ENCODE results near the gene IQCK.
A peak's percentile ranks its signal among the peaks of the same experiment; 100 is the strongest.

Gene IQCK

DNA sequence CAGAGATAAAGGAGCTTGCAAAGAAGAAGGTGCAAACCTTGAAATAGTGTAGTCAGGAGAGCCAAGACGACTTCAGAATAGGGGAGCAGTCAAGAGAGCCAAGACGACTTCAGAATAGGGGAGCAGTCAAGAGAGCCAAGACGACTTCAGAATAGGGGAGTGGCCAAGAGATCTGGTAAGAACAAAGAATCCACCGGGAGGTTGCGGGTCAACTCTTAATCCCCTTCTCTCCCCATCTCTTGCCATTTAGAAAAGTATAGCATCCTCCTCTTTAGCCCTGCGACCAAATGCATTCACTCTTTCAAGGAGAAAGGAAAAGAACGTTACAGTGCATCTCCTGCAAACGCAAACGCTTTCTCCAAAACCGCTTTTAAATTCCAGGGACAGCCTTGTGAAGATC, 757 bp upstream of the IQCK start:
- peak overlapping the region; percentile 97 for H3K4me3 Mint-ChIP-seq
- peaks cover 2% of the 10 kb centered on the region for H3K9me3 Mint-ChIP-seq
- no peak for DNase-seq (ENCODE audit: low spot score in 2 of 2)
- peaks cover 10% of the 10 kb centered on the region for H3K36me3 Mint-ChIP-seq
- ATAC-seq (ENCODE audit: low read depth): no peak
- H3K27me3 Mint-ChIP-seq: no peaks in the 10 kb centered on the region
- H3K27ac Mint-ChIP-seq: peak overlapping the region; percentile 83
- peaks cover 17% of the 10 kb centered on the region for H3K4me1 Mint-ChIP-seq

DNA sequence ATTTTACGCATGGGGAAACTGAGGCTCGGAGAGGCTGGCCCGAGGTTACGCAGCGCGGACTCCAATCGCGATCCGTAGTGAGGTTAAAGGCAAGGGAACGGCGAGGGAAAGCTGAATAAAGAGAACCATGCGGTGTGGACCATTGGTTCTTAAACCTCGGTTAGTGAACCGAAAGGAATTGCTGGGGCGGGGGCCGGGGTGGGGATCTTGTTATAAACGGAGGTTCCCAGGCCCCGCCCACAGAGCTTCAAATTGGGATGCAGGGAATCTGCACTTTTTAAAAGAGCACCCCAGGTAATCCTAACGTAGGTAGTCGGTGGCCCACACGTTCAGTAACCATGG, 524 bp downstream of the IQCK start:
- DNase-seq (ENCODE audit: low spot score in 2 of 2) (no peak), ATAC-seq (ENCODE audit: low read depth) (no peak)
- peaks cover 10% of the 10 kb centered on the region for H3K36me3 Mint-ChIP-seq
- peak overlapping the region; percentile 47 for H3K27ac Mint-ChIP-seq
- H3K4me1 Mint-ChIP-seq: peaks cover 17% of the 10 kb centered on the region
- peak overlapping the region; percentile 97 for H3K4me3 Mint-ChIP-seq
- peaks cover 2% of the 10 kb centered on the region for H3K9me3 Mint-ChIP-seq
- no peaks in the 10 kb centered on the region for H3K27me3 Mint-ChIP-seq

DNA sequence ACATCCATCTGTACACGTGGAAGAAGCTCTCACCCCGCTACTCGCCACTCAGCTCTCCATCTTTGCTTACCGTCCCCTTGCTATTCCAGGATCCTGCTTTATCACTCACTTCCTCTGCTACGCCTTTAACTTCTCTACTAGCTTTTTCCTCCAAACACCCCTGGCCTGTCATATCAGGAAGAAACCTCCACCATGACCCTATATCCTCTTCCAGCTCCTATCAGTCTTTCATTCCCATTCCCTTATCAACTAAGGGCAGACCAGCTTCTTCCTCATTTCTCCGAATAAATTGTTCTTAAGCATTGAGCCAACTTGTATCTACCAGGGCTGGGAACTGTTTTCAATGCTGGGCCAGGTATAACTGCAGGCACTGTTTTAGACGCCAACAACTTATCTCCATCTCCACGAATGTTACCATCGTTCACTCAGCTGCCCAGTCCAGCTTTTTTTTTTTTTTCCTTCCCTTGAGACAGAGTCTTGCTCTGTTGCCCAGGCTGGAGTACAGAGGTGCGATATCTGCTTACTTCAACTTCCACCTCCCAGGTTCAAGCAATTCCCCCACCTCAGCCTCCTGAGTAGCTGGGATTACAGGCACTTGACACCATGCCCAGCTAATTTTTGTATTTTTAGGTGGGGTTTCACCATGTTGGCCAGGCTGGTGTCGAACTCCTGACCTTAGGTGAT, 4.3 kb downstream of the IQCK start:
- Mint-ChIP-seq H3K9me3 (no peaks in the 10 kb centered on the region), H3K36me3 (no peaks in the 10 kb centered on the region), H3K27ac (no peak overlapping the region), H3K4me1 (peaks cover 3% of the 10 kb centered on the region), H3K4me3 (no peak overlapping the region), H3K27me3 (no peaks in the 10 kb centered on the region)
- no peak for ATAC-seq (ENCODE audit: low read depth)
- no peak for DNase-seq (ENCODE audit: low spot score in 2 of 2)

DNA sequence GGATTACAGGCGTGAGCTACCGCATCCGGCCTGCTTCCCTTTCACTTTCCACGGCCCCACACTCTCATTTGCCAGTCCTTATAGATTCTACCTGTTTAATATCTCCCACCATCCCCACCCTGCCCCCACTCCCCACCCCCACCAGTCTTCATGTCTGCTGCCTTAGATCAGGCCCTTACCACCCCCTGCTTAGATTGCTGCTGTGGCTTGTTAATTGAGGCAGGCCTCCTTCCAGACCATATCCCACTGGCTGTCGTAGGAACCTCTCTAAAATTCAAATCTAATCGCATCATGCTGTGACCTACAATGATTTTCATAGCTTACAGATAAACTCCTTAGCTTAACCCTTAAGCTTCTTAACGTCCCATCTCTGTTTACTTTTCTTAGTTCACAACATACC, 4.9 kb downstream of the IQCK start:
- no peaks in the 10 kb centered on the region for H3K9me3 Mint-ChIP-seq
- H3K36me3 Mint-ChIP-seq: no peaks in the 10 kb centered on the region
- H3K4me1 Mint-ChIP-seq: peaks cover 2% of the 10 kb centered on the region
- no peak overlapping the region for H3K4me3 Mint-ChIP-seq
- no peak for DNase-seq (ENCODE audit: low spot score in 2 of 2)
- H3K27me3 Mint-ChIP-seq: no peaks in the 10 kb centered on the region
- ATAC-seq (ENCODE audit: low read depth): no peak
- H3K27ac Mint-ChIP-seq: no peak overlapping the region

DNA sequence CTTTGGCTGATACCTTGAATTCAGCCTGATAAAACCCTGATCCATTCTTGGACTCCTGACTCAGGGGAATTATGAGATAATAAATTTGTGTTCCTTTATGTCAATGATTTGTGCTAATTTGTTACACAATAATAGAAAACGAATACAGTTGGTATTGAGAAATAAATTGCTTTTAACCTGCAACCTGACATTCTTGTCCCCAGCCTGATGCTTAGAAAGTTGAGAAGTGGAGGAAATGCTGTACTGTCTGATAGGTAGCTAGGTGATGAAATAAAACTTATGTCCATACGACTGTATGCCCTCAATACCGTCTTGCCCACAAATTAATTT, 10.5 kb downstream of the IQCK start:
- no peak for DNase-seq (ENCODE audit: low spot score in 2 of 2)
- no peak overlapping the region for H3K4me3 Mint-ChIP-seq
- H3K4me1 Mint-ChIP-seq: no peaks in the 10 kb centered on the region
- no peaks in the 10 kb centered on the region for H3K9me3 Mint-ChIP-seq
- peaks cover 1% of the 10 kb centered on the region for H3K27me3 Mint-ChIP-seq
- H3K36me3 Mint-ChIP-seq: no peaks in the 10 kb centered on the region
- no peak for ATAC-seq (ENCODE audit: low read depth)
- no peak overlapping the region for H3K27ac Mint-ChIP-seq

DNA sequence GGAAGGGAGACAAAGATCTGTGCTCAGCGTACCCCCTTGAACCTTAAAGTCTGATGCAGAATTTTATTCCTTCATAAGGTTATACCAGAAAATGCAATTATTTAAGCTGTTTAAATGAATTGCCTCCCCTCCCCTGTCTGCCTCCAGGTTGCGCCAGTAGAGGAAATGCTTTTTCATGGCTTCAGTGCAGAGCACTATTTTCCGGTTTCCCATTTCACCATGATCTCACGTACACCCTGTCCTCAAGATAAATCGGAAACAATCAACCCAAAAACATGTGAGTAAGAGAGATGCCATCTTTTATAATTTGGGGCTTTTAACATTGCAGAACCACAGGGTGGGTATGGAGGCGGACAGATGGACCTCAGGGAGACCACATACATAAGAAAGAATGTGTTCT, 15.5 kb downstream of the IQCK start:
- no peaks in the 10 kb centered on the region for H3K4me1 Mint-ChIP-seq
- ATAC-seq (ENCODE audit: low read depth) (no peak), DNase-seq (ENCODE audit: low spot score in 2 of 2) (no peak)
- H3K4me3 Mint-ChIP-seq: no peak overlapping the region
- H3K9me3 Mint-ChIP-seq: no peaks in the 10 kb centered on the region
- no peak overlapping the region for H3K27ac Mint-ChIP-seq
- peaks cover 1% of the 10 kb centered on the region for H3K27me3 Mint-ChIP-seq
- no peaks in the 10 kb centered on the region for H3K36me3 Mint-ChIP-seq

DNA sequence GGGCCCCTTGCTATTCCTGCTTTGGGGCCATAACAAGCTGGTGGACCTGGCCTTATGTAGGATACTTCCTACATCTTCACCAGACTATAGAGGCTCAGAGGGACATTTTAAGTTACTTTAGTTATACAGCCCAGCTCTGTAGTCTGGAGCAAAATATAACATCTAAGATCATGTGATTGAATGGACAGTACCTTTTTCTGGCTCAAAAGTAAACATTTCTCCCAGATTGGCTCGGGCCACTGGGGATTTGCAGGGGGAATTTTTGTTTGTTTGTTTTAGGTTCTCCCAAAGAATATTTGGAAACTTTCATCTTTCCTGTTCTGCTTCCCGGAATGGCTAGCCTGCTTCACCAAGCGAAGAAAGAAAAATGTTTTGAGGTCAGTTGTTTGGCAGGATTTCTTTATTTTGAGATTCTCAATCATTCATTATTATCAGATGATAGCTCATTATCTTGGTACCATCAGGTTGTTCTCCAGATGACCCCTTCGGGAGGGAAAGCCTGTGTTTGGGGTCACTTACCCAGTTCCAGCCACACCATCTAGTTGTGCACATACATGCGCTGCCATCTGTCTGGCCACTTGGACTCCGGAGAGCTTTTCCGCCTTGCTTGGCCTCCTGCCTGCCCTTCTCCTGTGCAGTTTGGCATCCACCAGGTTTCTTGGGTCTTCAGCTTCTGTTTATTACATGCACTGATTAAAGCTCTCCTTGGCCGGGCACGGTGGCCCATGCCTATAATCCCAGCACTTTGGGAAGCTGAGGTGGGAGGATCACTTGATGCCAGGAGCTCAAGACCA, 17.2 kb downstream of the IQCK start:
- no peaks in the 10 kb centered on the region for H3K27me3 Mint-ChIP-seq
- H3K36me3 Mint-ChIP-seq: no peaks in the 10 kb centered on the region
- no peak overlapping the region for H3K4me3 Mint-ChIP-seq
- no peak for DNase-seq (ENCODE audit: low spot score in 2 of 2)
- H3K4me1 Mint-ChIP-seq: no peaks in the 10 kb centered on the region
- no peak overlapping the region for H3K27ac Mint-ChIP-seq
- ATAC-seq (ENCODE audit: low read depth): no peak
- no peaks in the 10 kb centered on the region for H3K9me3 Mint-ChIP-seq

DNA sequence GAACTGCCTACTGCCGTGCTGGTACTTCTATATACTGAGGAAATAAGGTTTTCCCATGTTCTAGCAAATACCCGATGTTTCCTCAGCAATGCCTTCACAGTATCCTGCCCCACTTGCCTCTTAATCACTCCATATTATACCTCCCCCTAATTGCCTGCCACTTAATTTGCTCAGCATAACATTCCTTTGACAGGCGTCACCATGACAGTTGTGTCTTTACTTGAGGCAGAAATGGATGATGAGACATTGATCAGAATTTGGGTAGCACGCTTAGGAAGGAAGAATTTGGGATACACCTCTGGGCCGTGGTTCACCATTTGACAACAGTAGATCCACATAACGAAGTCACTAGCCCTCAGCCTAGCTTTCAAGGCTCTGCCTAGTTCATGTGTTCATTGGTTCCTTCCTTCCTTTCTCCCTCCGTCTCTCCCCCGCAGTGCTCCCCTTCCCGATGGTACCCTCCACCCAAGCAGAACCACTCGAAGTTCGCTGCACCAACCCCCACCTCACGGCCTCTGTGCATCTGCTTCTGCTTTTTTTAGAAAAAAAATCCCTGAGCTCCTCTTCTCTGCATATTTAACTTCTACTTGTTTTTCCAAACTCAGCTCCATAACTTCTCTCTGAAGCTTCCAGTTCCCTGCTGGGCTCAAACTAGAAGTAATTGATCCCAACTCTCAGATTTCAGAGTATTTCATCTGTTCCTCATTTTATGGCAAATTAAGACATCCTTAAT, 19.4 kb downstream of the IQCK start:
- H3K9me3 Mint-ChIP-seq: no peaks in the 10 kb centered on the region

DNA sequence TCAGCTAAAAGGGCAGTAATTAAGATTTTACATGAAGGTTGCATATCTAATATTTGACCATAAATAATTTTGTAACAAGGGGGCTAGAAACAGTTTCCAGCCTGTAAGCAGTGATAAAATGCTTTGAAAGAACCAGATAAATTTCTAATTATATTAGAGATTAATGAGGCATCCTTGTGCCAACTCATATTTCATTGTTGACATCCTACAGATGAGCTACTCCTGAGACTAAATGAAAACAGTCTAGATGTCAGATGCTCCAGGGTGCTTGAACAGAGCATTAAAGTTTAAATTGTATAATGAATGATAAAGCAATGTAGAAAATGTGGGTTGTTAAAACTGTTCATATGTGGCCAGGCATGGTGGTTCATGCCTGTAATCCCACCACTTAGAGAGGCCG, 23.3 kb downstream of the IQCK start:
- no peaks in the 10 kb centered on the region for H3K36me3 Mint-ChIP-seq
- ATAC-seq (ENCODE audit: low read depth) (no peak), DNase-seq (ENCODE audit: low spot score in 2 of 2) (no peak)
- no peaks in the 10 kb centered on the region for H3K9me3 Mint-ChIP-seq
- H3K4me1 Mint-ChIP-seq: no peaks in the 10 kb centered on the region
- no peak overlapping the region for H3K27ac Mint-ChIP-seq
- no peak overlapping the region for H3K4me3 Mint-ChIP-seq
- no peaks in the 10 kb centered on the region for H3K27me3 Mint-ChIP-seq

More for the DNA sequence above, 19.4 kb downstream of the IQCK start:
- no peak overlapping the region for H3K4me3 Mint-ChIP-seq
- no peaks in the 10 kb centered on the region for H3K27me3 Mint-ChIP-seq
- H3K4me1 Mint-ChIP-seq: no peaks in the 10 kb centered on the region
- H3K27ac Mint-ChIP-seq: no peak overlapping the region
- ATAC-seq (ENCODE audit: low read depth) (no peak), DNase-seq (ENCODE audit: low spot score in 2 of 2) (no peak)
- H3K36me3 Mint-ChIP-seq: no peaks in the 10 kb centered on the region

DNA sequence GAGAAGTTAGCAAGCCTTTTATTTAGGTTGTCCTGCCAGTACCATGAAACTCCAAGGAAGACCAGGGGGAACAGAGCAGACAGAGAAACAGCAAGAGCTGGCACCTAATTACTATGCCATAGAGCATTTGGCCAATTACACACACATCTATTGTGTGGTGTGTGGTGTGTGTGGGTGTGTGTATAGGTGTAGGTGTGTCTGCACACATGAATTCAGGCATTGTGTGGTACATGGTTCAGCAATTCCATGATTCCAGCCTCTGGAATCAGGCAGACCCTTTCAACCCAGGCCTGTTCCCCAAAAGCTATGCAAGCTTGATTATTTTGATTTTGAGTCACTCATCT, 25.7 kb downstream of the IQCK start:
- DNase-seq (ENCODE audit: low spot score in 2 of 2): no peak
- no peaks in the 10 kb centered on the region for H3K9me3 Mint-ChIP-seq
- no peaks in the 10 kb centered on the region for H3K27me3 Mint-ChIP-seq
- H3K4me1 Mint-ChIP-seq: no peaks in the 10 kb centered on the region
- no peak overlapping the region for H3K4me3 Mint-ChIP-seq
- no peak for ATAC-seq (ENCODE audit: low read depth)
- H3K36me3 Mint-ChIP-seq: no peaks in the 10 kb centered on the region
- H3K27ac Mint-ChIP-seq: no peak overlapping the region

DNA sequence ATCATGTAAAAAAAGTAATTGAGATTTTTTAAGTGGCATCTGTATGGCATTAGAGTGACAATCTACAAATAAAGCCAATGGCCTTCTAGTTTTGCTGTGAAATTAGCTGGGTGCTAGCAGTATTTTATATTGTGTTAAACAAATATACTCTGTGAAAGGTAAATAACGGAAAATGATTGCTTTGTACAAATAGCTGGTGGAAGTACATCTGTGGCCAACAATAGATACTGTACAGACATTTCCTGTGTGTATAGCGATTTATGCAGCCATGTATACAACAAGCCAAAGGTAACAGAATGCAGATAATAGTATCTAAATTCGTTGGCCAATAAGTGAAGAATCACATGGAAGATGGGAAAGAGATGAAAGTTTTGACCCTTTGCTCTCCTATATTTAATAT, 26.6 kb downstream of the IQCK start:
- Mint-ChIP-seq H3K9me3 (no peaks in the 10 kb centered on the region), H3K27ac (no peak overlapping the region), H3K36me3 (no peaks in the 10 kb centered on the region), H3K27me3 (no peaks in the 10 kb centered on the region), H3K4me1 (no peaks in the 10 kb centered on the region), H3K4me3 (no peak overlapping the region)
- no peak for DNase-seq (ENCODE audit: low spot score in 2 of 2)
- no peak for ATAC-seq (ENCODE audit: low read depth)

DNA sequence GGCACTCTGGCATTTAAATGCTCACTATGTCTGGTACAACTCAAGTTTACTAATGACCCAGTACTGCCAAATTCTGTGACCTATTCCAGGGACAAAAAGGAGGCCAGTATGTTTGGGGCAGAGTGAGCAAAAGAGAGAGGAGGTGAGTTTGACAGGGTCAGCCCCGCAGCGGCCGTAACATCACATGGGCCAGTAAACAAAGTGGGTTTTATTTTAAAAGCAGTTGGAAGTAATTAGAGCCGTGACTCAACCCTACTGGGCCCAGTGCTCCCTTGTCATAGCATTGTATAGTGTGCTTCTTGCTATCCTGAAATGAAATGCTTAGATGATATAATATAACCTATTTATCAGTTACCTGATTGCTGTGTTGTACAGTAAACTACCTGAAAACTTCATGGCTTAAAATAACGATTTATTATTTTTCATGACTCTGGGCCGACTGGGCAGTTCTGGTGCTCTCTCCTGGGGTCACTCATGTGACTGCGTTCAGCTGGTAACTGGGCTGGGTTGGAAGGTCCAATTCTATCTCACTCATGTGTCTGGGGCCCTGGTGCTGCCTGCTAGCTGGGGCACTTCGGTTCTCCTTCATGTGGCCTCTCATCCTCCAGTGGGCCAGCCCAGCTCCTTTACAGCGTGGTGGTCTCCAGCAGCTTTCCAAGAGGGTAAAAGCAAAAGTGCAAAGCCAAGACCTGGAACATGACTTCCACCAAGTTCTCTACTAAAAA, 27.4 kb downstream of the IQCK start:
- H3K4me3 Mint-ChIP-seq: no peak overlapping the region
- no peaks in the 10 kb centered on the region for H3K4me1 Mint-ChIP-seq
- no peak for DNase-seq (ENCODE audit: low spot score in 2 of 2)
- no peaks in the 10 kb centered on the region for H3K36me3 Mint-ChIP-seq
- no peaks in the 10 kb centered on the region for H3K27me3 Mint-ChIP-seq
- H3K27ac Mint-ChIP-seq: no peak overlapping the region
- H3K9me3 Mint-ChIP-seq: no peaks in the 10 kb centered on the region
- ATAC-seq (ENCODE audit: low read depth): no peak

DNA sequence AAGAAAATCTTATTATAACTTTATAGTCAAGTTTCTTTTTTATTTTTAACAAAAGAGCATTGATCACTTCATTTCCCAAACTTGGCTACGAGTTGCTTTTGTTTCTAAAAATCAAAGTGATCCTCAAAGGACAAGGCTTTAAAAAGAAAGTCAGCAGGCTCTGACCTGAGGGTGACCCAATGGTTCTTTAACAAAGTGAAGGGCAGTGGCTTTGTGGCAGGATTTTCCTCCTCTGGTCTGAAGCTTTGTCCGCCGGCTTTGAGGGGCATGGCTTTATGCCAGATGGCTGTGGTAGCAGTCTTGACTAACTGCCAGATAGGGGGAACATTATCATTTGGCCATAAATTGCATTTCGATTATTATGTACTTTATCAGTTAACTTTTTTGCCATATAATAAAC, 28.5 kb downstream of the IQCK start:
- Mint-ChIP-seq H3K27ac (no peak overlapping the region), H3K27me3 (no peaks in the 10 kb centered on the region), H3K36me3 (no peaks in the 10 kb centered on the region), H3K9me3 (no peaks in the 10 kb centered on the region), H3K4me1 (no peaks in the 10 kb centered on the region), H3K4me3 (no peak overlapping the region)
- DNase-seq (ENCODE audit: low spot score in 2 of 2): no peak
- no peak for ATAC-seq (ENCODE audit: low read depth)
